ENCODE measurements around the gene PLEKHG5. TPM values are rescaled to one million over a fixed set of nuclear protein-coding genes. Genes with fewer than 3 reads are reported as not detected.

The PLEKHG5 gene
- total RNA-seq, 1 experiment from 2014 or later, result 32.3 TPM

- Mint-ChIP-seq H3K4me1 (ENCODE audit: insufficient read depth, unreplicated experiment) (peaks cover 29% of the 10 kb centered on the region), H3K27me3 (ENCODE audit: insufficient read depth, unreplicated experiment) (no peaks in the 10 kb centered on the region), H3K9me3 (ENCODE audit: unreplicated experiment) (no peaks in the 10 kb centered on the region), H3K4me3 (ENCODE audit: unreplicated experiment) (peak within 1 kb of the TSS; percentile 65), H3K36me3 (ENCODE audit: insufficient read depth, unreplicated experiment) (no peaks in the 10 kb centered on the region), H3K27ac (ENCODE audit: low read depth, unreplicated experiment) (no peak within 1 kb of the TSS)
- no TSS peak for BruUV-seq (replicated peaks)
- ChIA-PET CTCF (interaction anchor here (0.6 to 5.7 kb wide), 6 partner anchors 16 to 227 kb away, joined by 3 to 118 read pairs (median 4); no protein-coding TSS in a partner anchor), POLR2A (interaction anchor here (1.2 to 1.7 kb wide), 4 partner anchors 19 to 52 kb away, joined by 3 to 4 read pairs (median 4); no protein-coding TSS in a partner anchor)
- intact Hi-C loops (cut with micrococcal nuclease), result no loop called here
- TF ChIP-seq CTCF (IDR thresholded peaks at IDR 0.05; ENCODE audit: unreplicated experiment), result no peak
- peak; percentile 58 for DNase-seq (ENCODE audit: unreplicated experiment)
Measured at GRCh38 chr1:6419804-6420453, 71.5 kb downstream of the PLEKHG5 start, which contains the start of gene HES2. TSS of gene HES2 (minus strand) at chr1:6419919. CDS start at chr1:6419820, 99 bp downstream.

GRCh38 chr1:6419397-6419803 lies 72.1 kb downstream of the PLEKHG5 start:
- CTCF ChIA-PET, result interaction anchor here (0.6 to 5.7 kb wide), 5 partner anchors 18 to 226 kb away, joined by 3 to 118 read pairs (median 4); no protein-coding TSS in a partner anchor
- no TSS peak for BruUV-seq (replicated peaks)
- intact Hi-C loops (cut with micrococcal nuclease), result no loop called here
- TF ChIP-seq CTCF (IDR thresholded peaks at IDR 0.05; ENCODE audit: unreplicated experiment), result no peak
- no peak overlapping the region for H3K27ac Mint-ChIP-seq (ENCODE audit: low read depth, unreplicated experiment)
- H3K9me3 Mint-ChIP-seq (ENCODE audit: unreplicated experiment), result no peaks in the 10 kb centered on the region
- H3K36me3 Mint-ChIP-seq (ENCODE audit: insufficient read depth, unreplicated experiment), result no peaks in the 10 kb centered on the region
- POLR2A ChIA-PET, result interaction anchor here (0.7 to 1.7 kb wide), 6 partner anchors 19 to 1455 kb away, joined by 3 to 4 read pairs (median 4); no protein-coding TSS in a partner anchor
- peaks cover 34% of the 10 kb centered on the region for H3K4me1 Mint-ChIP-seq (ENCODE audit: insufficient read depth, unreplicated experiment)
- H3K27me3 Mint-ChIP-seq (ENCODE audit: insufficient read depth, unreplicated experiment), result no peaks in the 10 kb centered on the region
- no peak for DNase-seq (ENCODE audit: unreplicated experiment)
- H3K4me3 Mint-ChIP-seq (ENCODE audit: unreplicated experiment), result peak overlapping the region; percentile 65

- intact Hi-C loops (cut with micrococcal nuclease), result no loop called here
- ChIA-PET POLR2A (interaction anchor here (0.7 to 1.6 kb wide), 5 partner anchors 20 to 1455 kb away, joined by 3 to 4 read pairs (median 3); no protein-coding TSS in a partner anchor), CTCF (interaction anchor here (0.7 to 5.7 kb wide), 5 partner anchors 14 to 174 kb away, joined by 3 to 118 read pairs (median 4); no protein-coding TSS in a partner anchor)
- no TSS peak for BruUV-seq (replicated peaks)
- no peak for DNase-seq (ENCODE audit: unreplicated experiment)
- TF ChIP-seq CTCF (IDR thresholded peaks at IDR 0.05; ENCODE audit: unreplicated experiment), result no peak
- Mint-ChIP-seq H3K4me1 (ENCODE audit: insufficient read depth, unreplicated experiment) (peaks cover 33% of the 10 kb centered on the region), H3K27ac (ENCODE audit: low read depth, unreplicated experiment) (no peak overlapping the region), H3K4me3 (ENCODE audit: unreplicated experiment) (peak overlapping the region; percentile 65), H3K36me3 (ENCODE audit: insufficient read depth, unreplicated experiment) (no peaks in the 10 kb centered on the region), H3K9me3 (ENCODE audit: unreplicated experiment) (no peaks in the 10 kb centered on the region), H3K27me3 (ENCODE audit: insufficient read depth, unreplicated experiment) (no peaks in the 10 kb centered on the region)
Measured at GRCh38 chr1:6418668-6419396, 72.6 kb downstream of the PLEKHG5 start.
